Lower lobe of right lung (tissue), 2 donors: ENCODE results near the gene PTH2. TPM values are rescaled to one million over a fixed set of nuclear protein-coding genes. Genes with fewer than 3 reads are reported as not detected.

Experiments
- ATAC-seq, 2 donors: fragments of 200-7000 bp; cut with Tn5 transposase; one replicate each; pipeline ENCODE4 v1.9.1; 2020 to 2022; ENCODE audit warnings: mild to moderate bottlenecking in 2 of 2, moderate library complexity in 2 of 2
- DNase-seq: peaks from one replicate; pipeline ENCODE4 v3.0.0-alpha.2; 2020
- H3K27ac ChIP-seq: fragments of 200-600 bp; one replicate; pipeline ENCODE4 v1.8.0; 2022
- H3K27me3 ChIP-seq: fragments of 200-600 bp; one replicate; pipeline ENCODE4 v1.8.0; 2022; ENCODE audit warnings: low read depth
- H3K36me3 ChIP-seq: fragments of 200-600 bp; one replicate; pipeline ENCODE4 v1.8.0; 2022; ENCODE audit warnings: mild to moderate bottlenecking
- H3K4me1 ChIP-seq: fragments of 200-600 bp; one replicate; pipeline ENCODE4 v1.8.0; 2022
- H3K4me3 ChIP-seq: fragments of 200-600 bp; one replicate; pipeline ENCODE4 v1.8.0; 2022; ENCODE audit warnings: mild to moderate bottlenecking
- H3K9me3 ChIP-seq: fragments of 200-600 bp; one replicate; pipeline ENCODE4 v1.8.0; 2022
- intact Hi-C: fragments of 100-400 bp; cut with DNase I; formaldehyde crosslinking; loops from one replicate; pipeline ENCODE4 v1.11.0; 2022
- total RNA-seq: library from RNA; stranded (reverse); fragmentation: NEBNext Ultra II Directional; extraction: Animal tissue kit (Norgen Biotek cat#: 25700); gene quantifications from one replicate; pipeline ENCODE4 v1.2.1, GENCODE V29; 2021
- TF ChIP-seq, protein P1 (sequence below): fragments of 200-600 bp; IDR thresholded peaks from one replicate; pipeline ENCODE4 v1.8.0; 2022; ENCODE audit warnings: antibody characterized with exemption, mild to moderate bottlenecking
- donor health status: DM: no; HTN: yes; CAD: no; lungs with severe emphysema.

Gene PTH2
- total RNA-seq, 1 donor from 2014 or later: not detected

DNA sequence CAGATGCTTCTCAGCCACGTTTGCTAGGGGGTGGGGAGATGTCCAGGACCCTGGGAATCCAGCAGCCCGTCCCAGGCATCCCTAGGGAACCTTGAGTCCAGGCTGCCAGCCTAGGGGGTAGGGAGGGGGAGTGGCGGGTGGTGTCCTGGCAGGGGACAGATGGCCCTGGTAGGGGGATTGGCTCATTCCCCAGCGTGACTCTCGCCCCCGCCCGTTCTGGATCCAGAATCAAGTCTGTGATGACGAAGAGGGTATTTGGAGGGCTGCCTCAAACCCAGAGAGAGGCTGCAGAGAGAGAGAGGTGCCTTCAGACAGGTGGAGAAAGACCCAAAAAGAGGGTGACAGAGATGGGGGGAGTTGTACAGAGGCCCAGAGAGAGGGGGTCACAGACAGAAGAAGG is 14.0 kb upstream of the PTH2 start:
- peaks cover 91% of the 10 kb centered on the region for H3K27me3 ChIP-seq
- DNase-seq (no peak), ATAC-seq (no peak)
- H3K36me3 ChIP-seq: no peaks in the 10 kb centered on the region
- intact Hi-C loops: no loop called here
- TF ChIP-seq, protein P1, sequence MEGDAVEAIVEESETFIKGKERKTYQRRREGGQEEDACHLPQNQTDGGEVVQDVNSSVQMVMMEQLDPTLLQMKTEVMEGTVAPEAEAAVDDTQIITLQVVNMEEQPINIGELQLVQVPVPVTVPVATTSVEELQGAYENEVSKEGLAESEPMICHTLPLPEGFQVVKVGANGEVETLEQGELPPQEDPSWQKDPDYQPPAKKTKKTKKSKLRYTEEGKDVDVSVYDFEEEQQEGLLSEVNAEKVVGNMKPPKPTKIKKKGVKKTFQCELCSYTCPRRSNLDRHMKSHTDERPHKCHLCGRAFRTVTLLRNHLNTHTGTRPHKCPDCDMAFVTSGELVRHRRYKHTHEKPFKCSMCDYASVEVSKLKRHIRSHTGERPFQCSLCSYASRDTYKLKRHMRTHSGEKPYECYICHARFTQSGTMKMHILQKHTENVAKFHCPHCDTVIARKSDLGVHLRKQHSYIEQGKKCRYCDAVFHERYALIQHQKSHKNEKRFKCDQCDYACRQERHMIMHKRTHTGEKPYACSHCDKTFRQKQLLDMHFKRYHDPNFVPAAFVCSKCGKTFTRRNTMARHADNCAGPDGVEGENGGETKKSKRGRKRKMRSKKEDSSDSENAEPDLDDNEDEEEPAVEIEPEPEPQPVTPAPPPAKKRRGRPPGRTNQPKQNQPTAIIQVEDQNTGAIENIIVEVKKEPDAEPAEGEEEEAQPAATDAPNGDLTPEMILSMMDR: no peak
- H3K9me3 ChIP-seq: no peaks in the 10 kb centered on the region
- no peak overlapping the region for H3K27ac ChIP-seq
- no peak overlapping the region for H3K4me3 ChIP-seq
- H3K4me1 ChIP-seq: no peaks in the 10 kb centered on the region

DNA sequence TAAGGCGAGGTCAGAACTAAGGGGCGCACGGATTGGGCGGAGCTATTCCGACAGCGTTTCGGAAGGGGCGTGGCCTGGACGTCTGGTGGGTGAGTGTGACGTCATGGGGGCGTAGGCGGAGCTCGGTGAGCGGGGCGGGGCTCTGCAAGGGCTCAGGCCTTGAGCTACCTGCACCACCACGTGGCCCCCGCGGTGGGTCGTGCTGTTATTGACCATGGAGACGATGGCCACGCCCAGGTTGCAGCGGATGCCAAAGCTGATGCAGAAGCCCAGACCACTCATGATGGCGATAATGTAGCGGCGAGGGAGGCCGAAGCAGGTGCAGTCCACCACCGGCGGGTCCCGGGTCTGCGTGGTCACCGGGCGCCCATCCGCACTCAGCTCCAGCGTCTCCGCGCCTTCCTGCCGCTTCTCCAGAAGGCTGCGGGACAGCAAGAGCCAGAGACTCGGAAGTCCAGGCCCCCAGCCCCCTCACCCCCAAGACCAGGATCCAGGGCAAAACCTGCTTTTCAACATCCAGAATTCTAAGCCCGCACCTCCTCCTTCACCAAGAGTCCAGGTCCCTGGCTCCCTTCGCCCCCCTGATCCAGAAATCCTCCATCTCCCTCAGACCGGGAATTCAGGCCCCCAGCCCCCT is 13.3 kb upstream of the PTH2 start:
- Histone ChIP-seq H3K4me1 (no peaks in the 10 kb centered on the region), H3K4me3 (no peak overlapping the region), H3K36me3 (no peaks in the 10 kb centered on the region), H3K27me3 (peaks cover 91% of the 10 kb centered on the region), H3K27ac (no peak overlapping the region), H3K9me3 (no peaks in the 10 kb centered on the region)
- intact Hi-C loops: no loop called here
- ATAC-seq (peak in 1 of 2 donors; percentile 6), DNase-seq (no peak)
- TF ChIP-seq, protein P1: no peak

DNA sequence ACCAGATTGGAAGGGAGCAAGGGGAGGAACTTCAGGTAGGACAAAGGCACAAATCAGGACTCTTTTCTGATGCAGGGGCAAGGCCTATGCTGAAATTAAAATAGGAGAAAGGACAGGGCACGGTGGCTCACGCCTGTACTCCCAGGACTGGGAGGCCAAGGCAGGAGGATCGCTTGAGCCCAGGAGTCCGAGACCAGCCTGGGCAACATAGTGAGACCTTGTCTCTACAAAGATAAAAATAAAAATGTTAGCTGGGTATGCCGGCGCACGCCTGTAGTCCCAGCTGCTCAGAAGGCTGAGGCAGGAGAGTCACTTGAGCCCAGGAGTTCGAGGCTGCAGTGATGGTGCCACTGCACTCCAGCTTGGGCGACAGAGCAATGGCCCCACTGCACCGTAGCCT is 12.4 kb upstream of the PTH2 start:
- no peaks in the 10 kb centered on the region for H3K4me1 ChIP-seq
- no peaks in the 10 kb centered on the region for H3K9me3 ChIP-seq
- H3K36me3 ChIP-seq: no peaks in the 10 kb centered on the region
- DNase-seq (no peak), ATAC-seq (no peak)
- no peak overlapping the region for H3K4me3 ChIP-seq
- TF ChIP-seq, protein P1: no peak
- intact Hi-C loops: no loop called here
- H3K27ac ChIP-seq: no peak overlapping the region
- peaks cover 93% of the 10 kb centered on the region for H3K27me3 ChIP-seq

DNA sequence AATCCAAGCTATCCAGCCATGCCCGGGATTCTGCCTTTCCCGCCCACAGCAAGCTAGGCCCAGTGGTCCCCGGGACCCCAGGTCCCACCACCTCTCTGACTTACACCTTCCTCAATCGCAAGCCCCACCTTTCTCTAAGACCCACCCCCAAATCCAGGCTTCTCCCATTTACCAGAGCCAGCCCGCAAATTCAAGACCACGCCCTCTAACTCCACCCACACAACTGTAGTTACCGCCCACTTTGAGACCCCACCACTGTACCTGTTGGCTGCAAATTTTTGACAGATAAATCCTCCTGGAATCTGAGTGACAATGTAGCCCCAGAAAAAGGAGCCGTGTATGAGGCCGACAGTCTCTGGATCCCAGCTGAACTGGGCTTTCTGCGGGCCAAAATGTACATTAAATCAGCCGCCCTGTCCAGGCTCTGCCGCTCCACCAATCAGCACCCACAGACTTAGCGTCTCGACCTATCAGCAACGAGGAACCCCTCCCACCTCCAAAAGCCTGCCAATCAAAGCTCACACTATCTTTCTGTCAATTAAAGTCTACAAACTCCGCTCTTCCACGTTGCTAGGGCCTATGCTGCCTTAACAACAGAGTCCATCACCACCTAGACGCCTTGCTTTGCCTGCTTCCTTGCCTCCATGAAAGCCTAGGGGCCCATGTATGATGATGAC is 11.8 kb upstream of the PTH2 start:
- Histone ChIP-seq H3K36me3 (no peaks in the 10 kb centered on the region), H3K9me3 (no peaks in the 10 kb centered on the region), H3K4me3 (no peak overlapping the region), H3K27me3 (peaks cover 93% of the 10 kb centered on the region), H3K4me1 (no peaks in the 10 kb centered on the region), H3K27ac (no peak overlapping the region)
- TF ChIP-seq, protein P1: no peak
- intact Hi-C loops: no loop called here
- DNase-seq (no peak), ATAC-seq (no peak)

DNA sequence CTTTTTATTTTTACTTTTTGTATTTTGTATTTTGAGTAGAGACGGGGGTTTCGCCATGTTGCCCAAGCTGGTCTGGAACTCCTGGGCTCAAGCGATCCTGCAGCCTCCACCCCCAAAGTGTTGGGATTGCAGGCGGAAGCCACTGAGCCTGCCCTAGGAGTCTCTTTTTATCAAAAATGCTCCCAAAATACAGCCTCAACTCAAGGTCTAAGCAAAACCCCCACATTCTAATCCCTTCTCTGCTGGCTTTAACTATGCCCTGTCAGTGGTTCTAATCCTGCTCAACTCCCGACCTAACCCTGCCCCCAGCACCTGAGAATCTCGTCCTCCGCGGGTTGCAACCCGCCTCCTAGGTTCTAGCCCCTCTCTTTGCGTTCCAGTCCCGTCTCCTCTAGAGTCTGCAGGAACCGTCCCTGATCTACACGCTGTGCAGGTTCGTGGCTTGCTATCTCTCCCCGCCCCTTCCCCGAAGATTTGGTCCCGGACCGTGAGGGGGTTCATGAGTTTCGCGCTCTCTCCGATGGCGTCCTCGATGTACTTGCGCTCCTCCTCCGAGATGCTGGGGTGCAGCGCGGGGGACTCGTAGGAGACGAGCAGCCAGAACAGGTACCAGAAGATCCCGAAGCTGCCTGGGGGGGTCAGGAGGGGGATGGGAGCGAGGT is 10.1 kb upstream of the PTH2 start:
- Histone ChIP-seq H3K36me3 (no peaks in the 10 kb centered on the region), H3K4me3 (no peak overlapping the region), H3K4me1 (peaks cover 3% of the 10 kb centered on the region), H3K27ac (no peak overlapping the region), H3K27me3 (peaks cover 90% of the 10 kb centered on the region), H3K9me3 (no peaks in the 10 kb centered on the region)
- intact Hi-C loops: no loop called here
- ATAC-seq: no peak
- TF ChIP-seq, protein P1: no peak
- DNase-seq: no peak
